Kidney (tissue), 14 donors: Measurements from ENCODE around the gene REEP6. TPM values are rescaled to one million over a fixed set of nuclear protein-coding genes. Genes with fewer than 3 reads are reported as not detected.

Experiments
- DNase-seq, 5 donors: peaks; one replicate each; pipeline ENCODE4 v3.0.0-alpha.2; 2013 to 2020
- FAIRE-seq: peaks from 2 replicates; lab custom pipeline; 2012; peaks lifted over from hg19 to GRCh38; lab: Jason Lieb, UNC
- H3K27ac ChIP-seq, 2 donors: one replicate each; pipeline ENCODE4 v1.7.0; 2013; ENCODE audit warnings: low read depth in 2 of 2, low read length in 2 of 2, inconsistent platforms in 1 of 2
- H3K27me3 ChIP-seq: one replicate; pipeline ENCODE4 v1.7.1; 2013; ENCODE audit warnings: low read length, inconsistent platforms; ENCODE audit not compliant: control insufficient read depth, insufficient read depth
- H3K36me3 ChIP-seq, 3 donors: one replicate each; pipeline versions ENCODE4 v1.7.0 to v1.7.1; 2013; ENCODE audit warnings: low read length in 3 of 3, control low read depth in 1 of 3, inconsistent platforms in 1 of 3; ENCODE audit not compliant: insufficient read depth in 3 of 3, control insufficient read depth in 2 of 3
- H3K4me1 ChIP-seq, 3 donors: one replicate each; pipeline versions ENCODE4 v1.7.0 to v1.7.1; 2013; ENCODE audit warnings: low read length in 3 of 3, inconsistent platforms in 1 of 3, low read depth in 1 of 3; ENCODE audit not compliant: control insufficient read depth in 2 of 3, insufficient read depth in 2 of 3
- H3K4me3 ChIP-seq, 3 donors: one replicate each; pipeline versions ENCODE4 v1.7.0 to v1.8.1; 2013; ENCODE audit warnings: low read length in 3 of 3, control low read depth in 1 of 3, inconsistent platforms in 1 of 3
- H3K9ac ChIP-seq, 3 donors: one replicate each; pipeline versions ENCODE4 v1.7.0 to v1.7.1; 2013; ENCODE audit warnings: low read length in 3 of 3, control low read depth in 1 of 3, inconsistent platforms in 1 of 3
- H3K9me3 ChIP-seq, 3 donors: one replicate each; pipeline versions ENCODE4 v1.7.0 to v1.7.1; 2013; ENCODE audit warnings: low read length in 3 of 3, control low read depth in 1 of 3, inconsistent platforms in 1 of 3; ENCODE audit not compliant: control insufficient read depth in 2 of 3, insufficient read depth in 1 of 3
- intact Hi-C: fragments of 100-400 bp; cut with DNase I; formaldehyde crosslinking; loops from one replicate; pipeline ENCODE4 v1.11.1; 2022
- polyA plus RNA-seq: library from polyadenylated mRNA; stranded (reverse); fragments of 350-450 nt; fragmentation: Illumina TruSeq; extraction: RNeasy Lipid Tissue Mini Kit (QIAGEN cat#74804); gene quantifications from one replicate; pipeline ENCODE4 v1.2.3, GENCODE V29; 2014; ENCODE audit warnings: low read depth, low replicate concordance; ENCODE audit not compliant: insufficient read depth
- total RNA-seq: library from RNA; stranded (reverse); fragmentation: NEBNext Ultra II Directional; extraction: Animal tissue kit (Norgen Biotek cat#: 25700); gene quantifications from one replicate; pipeline ENCODE4 v1.2.1, GENCODE V29; 2021
- TF ChIP-seq, protein P1 (sequence below): IDR thresholded peaks from 3 replicates; pipeline ENCODE4 v1.5.1; 2012; ENCODE audit warnings: mild to moderate bottlenecking, moderate library complexity, borderline replicate concordance; ENCODE audit not compliant: insufficient read depth; ENCODE audit errors: extremely low read depth
- donor health status: control.
- donor health status: control.
- donor health status: control.
- donor health status: control.
- donor health status: control.
- donor health status: DM: yes; HTN: yes; CAD: no.
- donor health status: Normal renal cell carcinoma (clear cell type).

REEP6 gene
- total and polyA plus RNA-seq, 2 donors from 2014 or later: 9.6 to 60.0 TPM

DNA sequence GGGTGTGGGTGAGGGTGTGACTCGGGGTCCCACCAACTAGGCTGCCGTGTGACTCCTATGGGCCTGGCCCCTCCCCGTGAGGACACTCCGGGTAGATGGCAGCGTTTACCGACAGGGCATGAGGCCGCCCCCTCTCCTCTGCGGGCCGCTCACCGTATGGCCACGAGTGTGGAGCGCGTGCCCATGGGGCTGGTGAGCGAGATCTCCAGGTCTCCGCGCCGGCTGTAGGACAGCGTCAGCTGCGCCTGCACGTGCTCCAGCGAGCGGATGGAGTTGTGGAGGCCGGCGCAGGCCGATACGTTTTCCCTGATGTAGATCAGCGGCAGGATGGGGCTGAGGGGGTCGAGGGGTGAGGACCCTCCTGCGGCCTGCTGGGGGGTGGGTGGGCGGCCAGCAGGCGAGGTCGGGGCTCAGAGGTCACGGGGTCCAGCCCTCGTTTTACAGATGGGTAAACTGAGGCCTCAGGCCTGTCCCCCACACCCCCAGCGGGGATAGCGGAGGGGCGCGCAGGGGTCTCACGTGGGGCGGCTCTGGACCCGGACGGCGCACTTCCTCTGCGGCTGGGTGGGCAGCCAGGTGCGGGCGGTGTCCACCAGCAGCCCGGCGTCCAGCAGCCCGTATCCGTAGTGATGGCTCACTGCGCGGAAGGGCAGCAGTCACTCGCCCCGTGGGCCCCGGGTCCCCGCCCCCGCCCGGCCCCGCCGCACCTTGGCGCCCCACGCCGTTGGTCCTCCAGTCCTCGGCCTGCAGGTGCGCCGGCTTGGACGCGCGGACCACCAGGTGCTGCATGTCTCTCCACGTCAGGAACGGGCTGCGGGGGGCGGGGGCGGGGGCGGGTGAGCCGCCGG is 7.6 kb upstream of the REEP6 start:
- H3K27ac ChIP-seq: no peak overlapping the region
- H3K4me1 ChIP-seq: peaks cover 0 to 2% (median 2%) of the 10 kb centered on the region in 3 donors
- no peak overlapping the region for H3K4me3 ChIP-seq
- DNase-seq (peak in 1 of 5 donors; percentile 59), FAIRE-seq (no peak)
- H3K27me3 ChIP-seq: no peaks in the 10 kb centered on the region
- H3K9me3 ChIP-seq: no peaks in the 10 kb centered on the region
- intact Hi-C loops: no loop called here
- TF ChIP-seq, protein P1, sequence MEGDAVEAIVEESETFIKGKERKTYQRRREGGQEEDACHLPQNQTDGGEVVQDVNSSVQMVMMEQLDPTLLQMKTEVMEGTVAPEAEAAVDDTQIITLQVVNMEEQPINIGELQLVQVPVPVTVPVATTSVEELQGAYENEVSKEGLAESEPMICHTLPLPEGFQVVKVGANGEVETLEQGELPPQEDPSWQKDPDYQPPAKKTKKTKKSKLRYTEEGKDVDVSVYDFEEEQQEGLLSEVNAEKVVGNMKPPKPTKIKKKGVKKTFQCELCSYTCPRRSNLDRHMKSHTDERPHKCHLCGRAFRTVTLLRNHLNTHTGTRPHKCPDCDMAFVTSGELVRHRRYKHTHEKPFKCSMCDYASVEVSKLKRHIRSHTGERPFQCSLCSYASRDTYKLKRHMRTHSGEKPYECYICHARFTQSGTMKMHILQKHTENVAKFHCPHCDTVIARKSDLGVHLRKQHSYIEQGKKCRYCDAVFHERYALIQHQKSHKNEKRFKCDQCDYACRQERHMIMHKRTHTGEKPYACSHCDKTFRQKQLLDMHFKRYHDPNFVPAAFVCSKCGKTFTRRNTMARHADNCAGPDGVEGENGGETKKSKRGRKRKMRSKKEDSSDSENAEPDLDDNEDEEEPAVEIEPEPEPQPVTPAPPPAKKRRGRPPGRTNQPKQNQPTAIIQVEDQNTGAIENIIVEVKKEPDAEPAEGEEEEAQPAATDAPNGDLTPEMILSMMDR: no peak
- no peak overlapping the region for H3K9ac ChIP-seq
- H3K36me3 ChIP-seq: no peaks in the 10 kb centered on the region

DNA sequence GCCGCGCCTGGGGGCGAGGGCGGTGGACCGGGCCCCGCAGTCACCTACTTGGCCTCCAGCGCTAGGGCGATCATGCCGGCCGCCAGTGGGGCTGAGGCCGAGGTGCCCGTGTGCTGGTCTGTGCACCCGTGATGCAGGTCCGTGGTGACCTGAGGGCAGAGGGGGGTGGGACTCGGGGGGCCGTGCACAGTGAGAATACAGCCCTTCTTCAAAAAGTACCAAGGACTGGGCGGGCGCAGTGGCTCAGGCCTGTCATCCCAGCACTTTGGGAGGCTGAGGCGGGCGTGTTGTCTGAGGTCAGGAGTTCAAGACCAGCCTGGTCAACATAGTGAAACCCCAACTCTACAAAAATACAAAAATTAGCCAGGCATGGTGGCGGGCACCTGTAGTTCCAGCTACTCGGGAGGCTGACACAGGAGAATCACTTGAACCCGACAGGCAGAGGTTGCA is 7.0 kb upstream of the REEP6 start:
- peak in 1 of 5 donors; percentile 66 for DNase-seq
- FAIRE-seq: no peak
- H3K27me3 ChIP-seq: no peaks in the 10 kb centered on the region
- H3K4me1 ChIP-seq: peaks cover 0 to 2% (median 2%) of the 10 kb centered on the region in 3 donors
- no peaks in the 10 kb centered on the region for H3K36me3 ChIP-seq
- no peaks in the 10 kb centered on the region for H3K9me3 ChIP-seq
- H3K27ac ChIP-seq: no peak overlapping the region
- intact Hi-C loops: no loop called here
- H3K9ac ChIP-seq: no peak overlapping the region
- no peak overlapping the region for H3K4me3 ChIP-seq
- TF ChIP-seq, protein P1: no peak

DNA sequence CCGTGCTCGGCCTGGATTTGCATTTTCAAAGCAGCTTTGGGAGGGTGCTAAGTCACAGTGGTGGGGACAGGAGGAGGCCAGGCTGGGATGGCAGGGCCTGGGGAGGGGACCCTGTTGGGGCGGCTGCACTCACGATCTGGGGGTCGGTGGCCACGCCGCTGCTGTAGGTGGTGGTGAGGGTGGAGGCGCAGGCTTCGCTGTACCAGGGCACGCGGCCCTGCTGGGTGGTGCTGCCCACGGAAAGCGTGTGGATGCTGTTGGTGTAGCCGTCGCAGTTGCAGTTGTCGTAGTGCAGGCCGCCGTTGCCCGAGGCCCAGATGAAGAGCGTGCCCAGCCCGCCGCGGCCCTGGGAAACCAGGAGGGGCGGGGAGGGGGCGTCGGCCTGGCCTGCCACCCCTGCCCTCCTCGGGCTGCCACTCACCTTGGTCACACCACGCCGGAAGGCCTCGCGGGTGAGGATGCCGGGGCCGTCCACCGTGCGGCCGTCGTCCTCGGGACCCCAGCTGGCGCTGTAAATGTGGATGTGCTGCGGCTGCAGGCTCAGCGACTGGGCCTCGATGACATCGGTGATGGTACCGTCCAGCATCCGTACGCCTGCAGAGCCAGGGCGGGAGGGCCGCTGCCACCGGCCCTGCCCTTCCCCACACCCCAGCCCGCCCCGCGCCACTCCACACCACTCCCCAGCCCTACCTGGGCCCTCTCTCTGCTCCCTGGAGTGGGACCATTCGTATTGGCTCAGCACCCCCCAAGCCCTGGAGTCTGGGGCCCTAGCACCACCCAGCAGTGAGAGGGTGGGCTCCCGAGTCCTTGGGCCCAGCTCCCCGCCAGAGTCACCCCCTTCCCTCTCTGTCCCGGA is 4.0 kb upstream of the REEP6 start:
- Histone ChIP-seq H3K27me3 (no peaks in the 10 kb centered on the region), H3K9me3 (no peaks in the 10 kb centered on the region), H3K4me3 (no peak overlapping the region), H3K36me3 (no peaks in the 10 kb centered on the region), H3K9ac (no peak overlapping the region), H3K4me1 (peaks cover 0 to 8% (median 0%) of the 10 kb centered on the region in 3 donors), H3K27ac (no peak overlapping the region)
- DNase-seq (peak in 1 of 5 donors; percentile 73), FAIRE-seq (no peak)
- TF ChIP-seq, protein P1: no peak
- intact Hi-C loops: no loop called here
